WERI-Rb-1 (cell line): ENCODE measurements around the gene HMGA1.
A peak's percentile ranks its signal among the peaks of the same experiment; 100 is the strongest.

ENCODE experiments used
- DNase-seq: peaks from one replicate; pipeline ENCODE4 v3.0.0-alpha.2; 2020
- H3K27ac ChIP-seq: fragments of 250-450 bp; sonication (Bioruptor Pico); 2 replicates; pipeline ENCODE4 v1.5.1; 2020; ENCODE audit warnings: mild to moderate bottlenecking, moderate library complexity
- H3K27me3 ChIP-seq: fragments of 250-450 bp; sonication (Bioruptor Pico); 2 replicates; pipeline ENCODE4 v1.5.1; 2021; ENCODE audit warnings: mild to moderate bottlenecking, low read depth, moderate library complexity; ENCODE audit not compliant: insufficient read depth, severe bottlenecking
- H3K36me3 ChIP-seq: fragments of 250-450 bp; sonication (Bioruptor Pico); 2 replicates; pipeline ENCODE4 v1.5.1; 2020; ENCODE audit warnings: mild to moderate bottlenecking, moderate library complexity
- H3K4me3 ChIP-seq: 2 replicates; pipeline ENCODE4 v1.5.1; 2011; ENCODE audit warnings: low read depth, mild to moderate bottlenecking, control low read depth, low read length
- H3K9me3 ChIP-seq: fragments of 250-450 bp; sonication (Bioruptor Pico); 2 replicates; pipeline ENCODE4 v1.5.1; 2021; ENCODE audit warnings: mild to moderate bottlenecking, moderate library complexity; ENCODE audit not compliant: severe bottlenecking
- TF ChIP-seq, protein P1 (sequence below): IDR thresholded peaks from 2 replicates; pipeline ENCODE4 v1.5.1; 2011; ENCODE audit warnings: low read depth, mild to moderate bottlenecking, control low read depth, inconsistent platforms, low read length

The HMGA1 gene

DNA sequence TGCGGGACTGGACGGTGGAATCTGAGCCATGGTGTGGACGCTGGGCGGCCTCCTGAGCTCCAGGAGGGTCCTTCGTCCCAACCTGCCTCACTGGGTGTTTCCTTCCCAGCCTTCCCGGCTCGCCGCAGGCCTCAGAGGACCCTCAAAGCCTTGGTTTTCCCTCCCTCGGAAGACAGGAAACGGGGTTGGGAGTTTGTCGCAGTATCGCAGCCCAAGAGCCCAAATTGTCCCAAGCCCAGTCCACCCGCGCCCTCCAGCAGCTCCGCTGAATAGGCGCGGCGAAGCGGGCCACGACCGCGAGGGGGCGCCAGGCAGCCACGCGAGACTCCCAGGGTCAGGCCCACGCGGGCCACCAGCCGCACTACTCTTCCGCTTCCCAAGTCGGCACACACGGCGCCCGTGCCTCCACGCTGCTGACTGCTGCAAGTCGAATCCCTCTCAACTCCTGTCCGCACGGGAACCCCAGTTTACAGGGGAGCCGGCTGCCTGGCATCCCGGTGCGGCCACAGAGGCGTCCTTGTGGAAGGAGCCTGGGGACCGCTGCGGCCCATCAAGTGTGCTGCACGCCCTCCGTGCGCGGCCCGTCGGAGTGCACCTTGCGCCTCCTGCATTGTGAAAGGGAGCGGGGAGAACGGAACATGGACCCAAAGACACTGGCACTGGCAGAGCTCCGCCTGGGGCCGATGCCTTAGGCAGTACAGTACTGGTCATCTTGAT lies 40.4 kb upstream of the HMGA1 start:
- Histone ChIP-seq H3K36me3 (no peaks in the 10 kb centered on the region), H3K27me3 (no peaks in the 10 kb centered on the region), H3K27ac (peak overlapping the region; percentile 7; the same call in 1 of the 2 replicates), H3K4me3 (peak overlapping the region; percentile 19), H3K9me3 (no peaks in the 10 kb centered on the region)
- TF ChIP-seq, protein P1, sequence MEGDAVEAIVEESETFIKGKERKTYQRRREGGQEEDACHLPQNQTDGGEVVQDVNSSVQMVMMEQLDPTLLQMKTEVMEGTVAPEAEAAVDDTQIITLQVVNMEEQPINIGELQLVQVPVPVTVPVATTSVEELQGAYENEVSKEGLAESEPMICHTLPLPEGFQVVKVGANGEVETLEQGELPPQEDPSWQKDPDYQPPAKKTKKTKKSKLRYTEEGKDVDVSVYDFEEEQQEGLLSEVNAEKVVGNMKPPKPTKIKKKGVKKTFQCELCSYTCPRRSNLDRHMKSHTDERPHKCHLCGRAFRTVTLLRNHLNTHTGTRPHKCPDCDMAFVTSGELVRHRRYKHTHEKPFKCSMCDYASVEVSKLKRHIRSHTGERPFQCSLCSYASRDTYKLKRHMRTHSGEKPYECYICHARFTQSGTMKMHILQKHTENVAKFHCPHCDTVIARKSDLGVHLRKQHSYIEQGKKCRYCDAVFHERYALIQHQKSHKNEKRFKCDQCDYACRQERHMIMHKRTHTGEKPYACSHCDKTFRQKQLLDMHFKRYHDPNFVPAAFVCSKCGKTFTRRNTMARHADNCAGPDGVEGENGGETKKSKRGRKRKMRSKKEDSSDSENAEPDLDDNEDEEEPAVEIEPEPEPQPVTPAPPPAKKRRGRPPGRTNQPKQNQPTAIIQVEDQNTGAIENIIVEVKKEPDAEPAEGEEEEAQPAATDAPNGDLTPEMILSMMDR = peak; percentile 100
- peak; percentile 91 for DNase-seq

DNA sequence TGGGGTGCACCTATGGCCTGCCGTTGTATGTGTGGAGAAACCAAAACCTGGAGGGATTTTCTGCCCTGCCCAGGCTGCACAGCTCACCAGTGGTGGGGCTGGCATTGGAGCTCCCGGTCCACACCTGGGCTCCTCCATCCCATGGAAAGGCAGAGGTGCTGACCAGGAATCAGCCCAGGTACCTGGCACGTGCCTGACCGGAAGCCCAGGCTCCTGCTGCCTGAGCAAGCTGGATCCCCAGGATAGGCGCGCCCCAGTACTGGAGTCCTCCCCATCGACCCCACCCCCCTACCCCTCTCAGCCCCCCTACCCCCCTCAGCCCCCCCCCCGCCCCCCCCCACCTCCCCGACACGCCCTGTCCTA lies 39.9 kb upstream of the HMGA1 start:
- Histone ChIP-seq H3K9me3 (peaks cover 1% of the 10 kb centered on the region), H3K4me3 (no peak overlapping the region; the same call in 1 of the 2 replicates), H3K36me3 (no peaks in the 10 kb centered on the region), H3K27ac (no peak overlapping the region), H3K27me3 (no peaks in the 10 kb centered on the region)
- TF ChIP-seq, protein P1 = no peak
- DNase-seq = no peak

DNA sequence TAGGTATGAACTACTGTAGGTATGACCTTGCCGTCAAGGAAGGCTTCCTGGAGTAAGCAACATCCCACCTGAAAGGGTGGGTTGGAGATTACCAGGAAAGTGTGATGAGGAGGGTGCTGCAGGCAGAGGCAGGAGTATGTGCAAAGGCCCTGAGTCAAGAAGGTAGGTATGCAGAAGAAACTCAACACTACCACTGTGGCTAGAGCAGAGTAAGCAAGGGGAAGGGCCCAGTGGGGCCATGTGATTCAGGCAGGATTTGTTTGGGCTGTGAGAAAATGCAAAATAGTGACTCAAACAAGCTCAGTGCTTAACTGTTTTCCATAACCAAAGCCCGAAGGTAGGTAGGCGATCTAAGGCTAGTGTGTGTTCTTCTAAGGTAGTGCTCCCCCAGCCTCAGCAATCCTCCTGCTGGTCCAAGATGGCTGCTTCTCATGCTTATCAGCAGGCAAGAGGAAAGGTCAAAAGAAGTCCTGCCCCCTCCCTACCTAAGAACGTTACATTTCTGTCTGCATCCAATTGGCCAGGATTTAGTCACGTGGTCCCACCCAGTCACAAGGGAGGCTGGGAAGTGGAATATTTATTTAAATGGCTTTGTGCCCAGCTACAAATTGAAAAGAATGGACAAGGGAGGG lies 36.2 kb upstream of the HMGA1 start:
- Histone ChIP-seq H3K36me3 (no peaks in the 10 kb centered on the region), H3K27me3 (no peaks in the 10 kb centered on the region), H3K9me3 (peaks cover 10% of the 10 kb centered on the region), H3K27ac (no peak overlapping the region), H3K4me3 (no peak overlapping the region)
- TF ChIP-seq, protein P1 = no peak
- no peak for DNase-seq

DNA sequence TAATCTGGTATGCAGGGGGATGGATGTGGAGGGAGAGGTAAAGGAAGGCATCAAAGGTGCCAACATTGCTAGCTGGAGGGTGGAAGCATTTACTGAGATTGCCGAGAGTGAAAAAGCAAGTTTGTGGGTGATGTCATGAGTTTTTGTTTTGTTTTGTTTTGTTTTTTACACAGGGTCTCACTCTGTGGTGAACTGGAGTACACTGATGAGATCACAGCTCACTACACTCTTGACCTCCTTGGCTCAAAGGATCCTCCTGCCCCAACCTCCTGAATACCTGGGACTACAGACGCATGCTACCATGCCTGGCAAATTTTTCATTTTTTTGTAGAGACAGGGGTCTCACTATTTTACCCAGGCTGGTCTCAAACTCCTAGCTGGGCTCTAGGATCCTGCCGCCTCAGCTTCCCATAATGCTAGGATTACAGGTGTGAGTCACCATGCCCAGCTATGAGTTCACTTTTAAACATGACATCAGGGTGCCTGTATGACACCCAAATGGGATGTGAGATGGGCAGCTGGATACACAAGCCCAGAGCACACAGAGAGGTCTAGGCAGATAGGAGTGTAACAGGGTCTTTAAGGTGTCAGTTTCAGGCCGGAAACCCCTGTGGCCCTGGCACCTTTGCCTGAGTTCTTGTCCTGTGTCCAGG lies 35.1 kb upstream of the HMGA1 start:
- TF ChIP-seq, protein P1 = no peak
- Histone ChIP-seq H3K36me3 (no peaks in the 10 kb centered on the region), H3K27me3 (no peaks in the 10 kb centered on the region), H3K4me3 (no peak overlapping the region), H3K27ac (no peak overlapping the region), H3K9me3 (peaks cover 10% of the 10 kb centered on the region)
- DNase-seq = no peak

DNA sequence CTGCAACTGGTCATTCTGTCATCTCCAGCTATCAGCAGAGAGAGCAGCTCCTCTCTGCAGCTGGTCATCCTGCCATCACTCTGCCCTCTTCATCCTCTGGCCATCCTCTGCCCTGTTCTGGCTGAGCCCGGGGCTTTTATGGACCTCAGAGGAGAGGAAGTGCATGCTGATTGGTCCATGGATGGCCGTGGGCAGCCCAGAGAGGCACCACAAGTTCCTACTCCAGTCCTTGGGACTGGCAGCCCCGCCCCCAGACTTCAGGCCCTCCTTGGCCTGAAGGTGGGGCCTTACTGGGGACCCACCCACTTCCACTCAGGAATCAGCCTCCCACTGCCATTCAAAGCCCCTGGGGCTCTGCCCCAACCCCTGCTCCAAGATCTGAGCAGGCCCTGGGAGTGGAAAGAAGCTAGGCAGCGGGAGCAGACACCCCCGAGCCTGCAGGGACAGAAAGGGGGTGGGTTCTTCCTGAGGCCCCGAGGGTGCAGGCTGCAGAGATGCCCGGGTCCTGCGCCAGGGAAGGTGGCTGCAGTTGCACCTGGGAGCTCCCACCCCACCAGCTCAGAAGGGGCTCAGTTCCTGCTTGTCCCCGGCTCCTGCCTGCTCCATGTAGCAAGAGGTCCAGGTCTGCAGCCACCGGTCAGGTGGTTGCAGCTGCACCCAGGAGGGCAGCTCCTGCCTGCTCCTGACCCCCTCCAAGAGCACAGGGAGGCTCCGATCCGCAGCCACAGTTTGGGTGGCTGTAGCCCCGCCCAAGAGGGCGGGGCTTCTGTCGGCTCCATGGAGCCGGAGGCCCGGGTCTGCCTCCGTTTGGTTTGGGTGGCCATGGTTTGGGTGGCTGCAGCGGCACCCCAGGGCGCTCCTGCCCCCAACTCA lies 34.1 kb upstream of the HMGA1 start:
- H3K4me3 ChIP-seq = no peak overlapping the region

More for the DNA sequence above, 34.1 kb upstream of the HMGA1 start:
- Histone ChIP-seq H3K27ac (no peak overlapping the region), H3K27me3 (no peaks in the 10 kb centered on the region), H3K9me3 (peaks cover 10% of the 10 kb centered on the region), H3K36me3 (no peaks in the 10 kb centered on the region)
- TF ChIP-seq, protein P1 = no peak
- no peak for DNase-seq
